Epithelial cell of esophagus (primary cell): Measurements from ENCODE around the gene KIFC1.

ENCODE experiments used
- DNase-seq: peaks from one replicate; pipeline ENCODE4 v3.0.0; 2010; ENCODE audit warnings: low read depth
- H3K4me3 ChIP-seq: 2 replicates; pipeline ENCODE4 v1.5.1; 2011; ENCODE audit warnings: mild to moderate bottlenecking, low read length, control low read depth
- CTCF ChIP-seq: IDR thresholded peaks from 2 replicates; pipeline ENCODE4 v1.5.1; 2011; ENCODE audit warnings: low read depth, mild to moderate bottlenecking, low read length, control low read depth, inconsistent platforms; ENCODE audit not compliant: insufficient read depth; ENCODE audit errors: missing control alignments

KIFC1 gene

DNA sequence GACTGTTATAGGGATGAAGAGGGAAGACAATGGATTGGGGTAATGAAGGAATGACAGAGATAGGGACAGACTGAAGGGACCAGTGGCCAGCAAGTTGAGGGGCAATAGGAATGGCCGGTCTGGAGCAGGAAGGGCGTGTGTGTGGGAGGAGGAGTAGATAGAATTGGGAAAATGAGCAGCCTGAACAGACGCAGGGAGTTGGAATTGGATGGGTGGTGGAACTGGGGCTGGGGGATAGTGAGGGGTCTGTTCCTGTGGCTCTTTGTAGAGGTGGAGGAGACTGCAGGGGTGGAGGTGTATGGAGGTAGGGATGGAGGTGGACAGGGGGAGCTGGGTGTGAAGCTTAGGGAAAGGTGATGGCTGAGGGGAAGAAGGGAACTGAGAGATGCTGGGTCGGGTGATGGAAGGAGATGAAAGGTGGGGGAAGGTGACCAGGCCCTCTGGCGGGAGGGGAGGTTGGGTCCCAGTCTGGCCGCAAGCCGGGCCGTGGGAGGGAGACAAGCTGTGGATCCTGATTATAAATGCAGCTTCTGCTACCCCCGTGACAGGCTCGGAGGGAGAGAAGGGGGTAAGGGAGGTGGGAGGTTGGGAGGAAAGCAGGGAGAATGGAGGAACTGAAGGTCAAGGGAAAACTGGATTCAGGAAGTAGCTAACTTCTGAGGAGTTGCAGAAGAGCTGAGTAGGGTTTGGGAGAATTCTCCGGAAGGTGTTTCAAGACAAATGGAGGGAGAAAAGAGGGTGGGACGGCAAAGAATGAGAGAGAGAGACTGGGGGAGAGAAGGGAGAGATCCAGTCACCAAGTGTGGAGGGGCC is 33.4 kb downstream of the KIFC1 start:
- no peak for DNase-seq
- no peak for TF ChIP-seq CTCF
- H3K4me3 ChIP-seq: peak overlapping the region; percentile 78

- TF ChIP-seq CTCF: peak; percentile 62
These were observed 34.3 kb downstream of the KIFC1 start for GRCh38 chr6:33425668-33426577.

DNA sequence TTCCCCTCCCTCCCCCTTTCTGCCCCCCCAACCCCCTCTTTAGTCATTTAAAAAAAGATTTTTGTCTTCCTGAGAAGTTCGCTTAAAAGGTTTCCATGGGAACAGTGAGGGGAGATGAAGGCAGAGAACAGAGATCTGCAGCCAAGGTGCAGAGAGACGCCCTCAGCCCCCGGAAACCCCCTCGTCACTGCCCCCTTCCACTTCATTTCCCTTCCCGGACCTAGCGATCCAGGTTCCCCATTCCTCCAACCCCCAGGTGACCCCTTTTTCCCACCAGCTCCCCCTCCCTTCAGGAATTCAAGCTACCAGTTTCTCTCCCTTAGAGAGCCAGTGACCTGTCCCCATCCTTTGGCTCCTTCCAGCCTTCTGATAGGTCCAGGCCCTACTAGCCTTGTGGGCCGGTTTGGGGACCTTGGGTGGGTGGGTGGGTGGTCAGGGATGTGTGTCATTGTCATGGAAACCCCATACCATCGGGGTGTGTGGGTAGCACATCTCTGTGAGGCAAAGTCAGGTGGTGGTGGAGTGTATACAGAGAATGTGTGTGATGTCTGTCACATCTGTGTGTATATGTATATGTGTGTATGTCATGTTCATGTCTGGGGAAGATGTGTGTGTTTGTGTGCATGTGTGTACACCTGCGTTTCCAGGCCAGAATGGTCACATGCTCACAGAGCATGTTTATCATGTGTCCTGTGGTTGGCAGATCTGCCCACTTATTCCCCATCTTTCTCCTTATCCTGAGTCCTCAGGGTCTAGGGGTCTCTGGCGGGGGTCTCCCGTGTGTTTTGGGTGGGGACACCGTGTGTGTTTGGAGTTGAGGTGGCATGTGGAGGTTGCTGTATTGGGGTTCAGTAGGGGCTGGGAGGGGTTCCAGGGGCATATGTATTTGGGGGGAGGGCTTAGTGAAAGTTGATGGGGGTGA is 35.2 kb downstream of the KIFC1 start:
- peak overlapping the region; percentile 78 for H3K4me3 ChIP-seq
- no peak for TF ChIP-seq CTCF
- DNase-seq: peak; percentile 31

More at GRCh38 chr6:33425668-33426577, 34.3 kb downstream of the KIFC1 start:
- peak overlapping the region; percentile 78 for H3K4me3 ChIP-seq
- peak; percentile 86 for DNase-seq

DNA sequence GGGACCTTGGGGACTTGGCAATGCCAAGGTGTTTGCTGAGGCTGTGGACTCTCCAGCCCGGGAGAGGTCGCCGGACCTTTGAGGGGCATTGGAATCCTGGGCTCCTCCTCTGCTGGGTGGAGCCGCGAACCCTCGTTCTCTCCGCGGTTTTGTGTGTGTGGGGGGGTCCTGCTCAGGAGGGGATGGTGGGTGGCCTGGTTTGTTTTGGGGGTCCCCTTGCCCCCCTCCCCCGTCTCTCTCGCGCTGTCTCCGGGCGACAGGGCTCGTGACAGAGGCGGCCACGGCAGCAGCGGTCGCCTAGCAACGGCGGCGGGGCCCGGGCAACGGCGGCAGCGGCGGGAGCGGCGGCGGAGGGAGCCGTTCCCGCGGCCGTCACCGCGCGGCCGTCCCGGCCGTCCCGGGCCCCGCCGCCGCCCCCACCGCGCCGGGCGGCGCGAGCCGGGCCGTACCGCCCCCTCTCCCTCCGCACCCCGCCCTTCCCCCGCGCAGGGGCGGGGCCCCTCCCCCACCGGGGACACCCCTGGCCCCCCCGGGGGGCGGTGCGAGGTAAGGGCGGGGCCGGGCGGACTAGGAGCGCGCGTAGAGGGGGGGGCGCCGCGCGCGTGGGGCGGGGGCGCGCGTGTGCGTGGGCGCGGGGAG is 36.1 kb downstream of the KIFC1 start:
- H3K4me3 ChIP-seq: peak overlapping the region; percentile 57
- peak; percentile 19 for DNase-seq
- no peak for TF ChIP-seq CTCF

- DNase-seq: peak; percentile 70
- TF ChIP-seq CTCF: peak; percentile 66
These were observed 36.8 kb downstream of the KIFC1 start for GRCh38 chr6:33428224-33428965.

More at GRCh38 chr6:33428224-33428965, 36.8 kb downstream of the KIFC1 start:
- H3K4me3 ChIP-seq: peak overlapping the region; percentile 53
